IMR-90 (cell line): ENCODE results near the gene FAIM2. TPM values are rescaled to one million over a fixed set of nuclear protein-coding genes. Genes with fewer than 3 reads are reported as not detected.

Source experiments
- ATAC-seq: fragments of 200-7000 bp; cut with Tn5 transposase; 2 replicates; pipeline ENCODE4 v1.9.1; 2020; ENCODE audit warnings: low read depth, mild to moderate bottlenecking, moderate library complexity
- BruUV-seq: library from RNA; stranded (reverse); fragments of 400-500 nt; replicated peaks from 2 replicates; lab custom pipeline; 2021; lab: Mats Ljungman, UMichigan
- CTCF ChIA-PET: fragments of 300-600 bp; formaldehyde crosslinking; extraction: SDS; loops from one replicate; lab custom pipeline; 2021; ENCODE audit warnings: antibody characterized with exemption; lab: Yijun Ruan, JAX
- POLR2A ChIA-PET: fragments of 300-600 bp; sonication (Branson Sonifier 250); formaldehyde crosslinking; loops from one replicate; lab custom pipeline; 2022; ENCODE audit warnings: antibody characterized with exemption; ENCODE audit not compliant: unreplicated experiment; lab: Charles Lee
- DNase-seq: peaks from one replicate; pipeline ENCODE4 v3.0.0; 2013
- H2AFZ ChIP-seq: replicated peaks from 2 replicates; pipeline ENCODE3; 2013; ENCODE audit warnings: low read length, mild to moderate bottlenecking; ENCODE audit not compliant: poor library complexity
- H2AK5ac ChIP-seq: 2 replicates; pipeline ENCODE4 v1.6.1; 2013; ENCODE audit warnings: low read depth, low read length, inconsistent platforms
- H2AK9ac ChIP-seq: replicated peaks from 2 replicates; pipeline ENCODE3; 2013; ENCODE audit warnings: mild to moderate bottlenecking, low read depth, low read length, moderate library complexity; ENCODE audit not compliant: poor library complexity
- H2BK120ac ChIP-seq: 2 replicates; pipeline ENCODE4 v1.6.1; 2013; ENCODE audit warnings: low read depth, low read length, inconsistent platforms
- H2BK15ac ChIP-seq: 3 replicates; pipeline ENCODE4 v1.6.1; 2013; ENCODE audit warnings: low read depth, low read length, inconsistent platforms
- H2BK20ac ChIP-seq: 2 replicates; pipeline ENCODE4 v1.6.1; 2013; ENCODE audit warnings: low read depth, mild to moderate bottlenecking, inconsistent platforms, low read length, moderate library complexity
- H2BK5ac ChIP-seq: 2 replicates; pipeline ENCODE4 v1.6.1; 2013; ENCODE audit warnings: mild to moderate bottlenecking, low read depth, low read length, inconsistent platforms; ENCODE audit not compliant: poor library complexity, severe bottlenecking
- H3K14ac ChIP-seq: replicated peaks from 2 replicates; pipeline ENCODE4 v1.6.1; 2013; ENCODE audit warnings: low read depth, low read length, inconsistent platforms
- H3K18ac ChIP-seq: 2 replicates; pipeline ENCODE4 v1.6.1; 2013; ENCODE audit warnings: low read depth, low read length, control low read depth
- H3K23ac ChIP-seq: 2 replicates; pipeline ENCODE4 v1.6.1; 2013; ENCODE audit warnings: low read depth, low read length, inconsistent platforms
- H3K27ac ChIP-seq: 2 replicates; pipeline ENCODE4 v1.5.1; 2013; ENCODE audit warnings: mild to moderate bottlenecking, control low read depth, low read length; ENCODE audit not compliant: insufficient read depth
- H3K27me3 ChIP-seq: 2 replicates; pipeline ENCODE4 v1.6.1; 2013; ENCODE audit warnings: low read length; ENCODE audit not compliant: control insufficient read depth, insufficient read depth
- H3K36me3 ChIP-seq: 2 replicates; pipeline ENCODE4 v1.6.1; 2013; ENCODE audit warnings: low read length, mixed read lengths; ENCODE audit not compliant: control insufficient read depth, insufficient read depth
- H3K4ac ChIP-seq: 2 replicates; pipeline ENCODE4 v1.6.1; 2013; ENCODE audit warnings: low read depth, low read length, inconsistent platforms
- H3K4me1 ChIP-seq: 2 replicates; pipeline ENCODE4 v1.6.1; 2013; ENCODE audit warnings: low read length, mixed read lengths; ENCODE audit not compliant: control insufficient read depth, insufficient read depth
- H3K4me2 ChIP-seq: 2 replicates; pipeline ENCODE4 v1.6.1; 2013; ENCODE audit warnings: low read depth, mild to moderate bottlenecking, control low read depth, low read length, moderate library complexity
- H3K4me3 ChIP-seq: 2 replicates; pipeline ENCODE4 v1.5.1; 2013; ENCODE audit warnings: low read depth, mild to moderate bottlenecking, control low read depth, low read length, moderate library complexity; ENCODE audit not compliant: insufficient read depth
- H3K56ac ChIP-seq: 2 replicates; pipeline ENCODE4 v1.6.1; 2013; ENCODE audit warnings: low read length, inconsistent platforms; ENCODE audit not compliant: insufficient read depth; ENCODE audit errors: extremely low read depth
- H3K79me1 ChIP-seq, 2 experiments: 2 replicates each; pipeline ENCODE4 v1.6.1; 2013; ENCODE audit warnings: low read length in 2 of 2, inconsistent platforms in 1 of 2, low read depth in 1 of 2
- H3K9ac ChIP-seq: 2 replicates; pipeline ENCODE4 v1.6.1; 2013; ENCODE audit warnings: low read depth, low read length, control low read depth
- H3K9me1 ChIP-seq: 2 replicates; pipeline ENCODE4 v1.6.1; 2013; ENCODE audit warnings: low read length, inconsistent platforms; ENCODE audit not compliant: insufficient read depth
- H3K9me3 ChIP-seq: 2 replicates; pipeline ENCODE4 v1.6.1; 2013; ENCODE audit warnings: low read length; ENCODE audit not compliant: control insufficient read depth, insufficient read depth
- H4K20me1 ChIP-seq: 2 replicates; pipeline ENCODE4 v1.6.1; 2013; ENCODE audit warnings: low read length, inconsistent platforms; ENCODE audit not compliant: insufficient read depth
- H4K5ac ChIP-seq: 2 replicates; pipeline ENCODE4 v1.6.1; 2013; ENCODE audit warnings: mild to moderate bottlenecking, low read depth, low read length, control low read depth
- H4K8ac ChIP-seq, 2 experiments: 2 replicates each; pipeline ENCODE4 v1.6.1; 2013; ENCODE audit warnings: low read depth in 2 of 2, low read length in 2 of 2, control low read depth in 1 of 2, inconsistent platforms in 1 of 2
- H4K91ac ChIP-seq: 2 replicates; pipeline ENCODE4 v1.6.1; 2013; ENCODE audit warnings: low read depth, low read length, inconsistent platforms; ENCODE audit not compliant: insufficient read depth
- CEBPB ChIP-seq: IDR thresholded peaks from 2 replicates; pipeline ENCODE4 v1.6.1; 2012; ENCODE audit warnings: low read depth, low read length, improper control_type of control experiment
- MXI1 ChIP-seq: IDR thresholded peaks from 2 replicates; pipeline ENCODE4 v1.6.1; 2012; ENCODE audit warnings: low read depth, mild to moderate bottlenecking, low read length, moderate library complexity, borderline replicate concordance
- NFE2L2 ChIP-seq: fragments of 150-350 bp; IDR thresholded peaks from 2 replicates; pipeline ENCODE4 v1.6.1; 2016; ENCODE audit warnings: low read depth, mild to moderate bottlenecking, low read length
- RAD21 ChIP-seq: IDR thresholded peaks from 2 replicates; pipeline ENCODE4 v1.6.1; 2012; ENCODE audit warnings: low read length, improper control_type of control experiment
- SMC3 ChIP-seq: fragments of 150-350 bp; IDR thresholded peaks from 2 replicates; pipeline ENCODE4 v1.6.1; 2016; ENCODE audit warnings: low read depth, mild to moderate bottlenecking, antibody characterized with exemption, low read length, moderate library complexity
- WGBS, 2 experiments: methylation state at CpG; one replicate each; pipeline versions ENCODE4 v1.1.5 to v1.1.7; 2013; ENCODE audit warnings: missing lambda C conversion rate in 2 of 2; ENCODE audit not compliant: insufficient read length in 1 of 2; ENCODE audit errors: extremely low coverage in 2 of 2; 5-methylcytosine and 5-hydroxymethylcytosine counted together
- dilution Hi-C: fragments of 300-500 bp; cut with HindIII; formaldehyde crosslinking; loops from one replicate; pipeline ENCODE4 v1.14.3; 2018; ENCODE audit warnings: low sequenced_read_pairs; ENCODE audit not compliant: unreplicated experiment
- in situ Hi-C: fragments of 300-500 bp; cut with MboI; formaldehyde crosslinking; loops from 3 replicates; pipeline ENCODE4 v1.14.3; 2019; ENCODE audit warnings: low sequenced_read_pairs, inconsistent platforms, mixed read lengths
- intact Hi-C: fragments of 100-400 bp; cut with micrococcal nuclease; formaldehyde crosslinking; loops from 2 replicates; pipeline ENCODE4 v1.10.0; 2022
- polyA plus RNA-seq, 3 experiments: library from polyadenylated mRNA; depleted of rRNA; stranded (reverse); fragments of >200 nt; gene quantifications; 2 replicates each; pipeline ENCODE4 v1.2.3, GENCODE V29; 2012; ENCODE audit warnings: low replicate concordance in 1 of 3
- total RNA-seq: library from RNA; depleted of rRNA; stranded (reverse); fragments of >200 nt; gene quantifications from 2 replicates; pipeline ENCODE4 v1.2.3, GENCODE V29; 2012
- TF ChIP-seq, protein P1 (sequence below): conservative IDR thresholded peaks from 2 replicates; pipeline ENCODE4 v1.5.1; 2012; ENCODE audit warnings: mild to moderate bottlenecking, low read depth, low read length, improper control_type of control experiment

The FAIM2 gene
- total and polyA plus RNA-seq, 2 of the 4 experiments (the other 2 are of a cell fraction): 0.72 to 5.3 TPM

DNA sequence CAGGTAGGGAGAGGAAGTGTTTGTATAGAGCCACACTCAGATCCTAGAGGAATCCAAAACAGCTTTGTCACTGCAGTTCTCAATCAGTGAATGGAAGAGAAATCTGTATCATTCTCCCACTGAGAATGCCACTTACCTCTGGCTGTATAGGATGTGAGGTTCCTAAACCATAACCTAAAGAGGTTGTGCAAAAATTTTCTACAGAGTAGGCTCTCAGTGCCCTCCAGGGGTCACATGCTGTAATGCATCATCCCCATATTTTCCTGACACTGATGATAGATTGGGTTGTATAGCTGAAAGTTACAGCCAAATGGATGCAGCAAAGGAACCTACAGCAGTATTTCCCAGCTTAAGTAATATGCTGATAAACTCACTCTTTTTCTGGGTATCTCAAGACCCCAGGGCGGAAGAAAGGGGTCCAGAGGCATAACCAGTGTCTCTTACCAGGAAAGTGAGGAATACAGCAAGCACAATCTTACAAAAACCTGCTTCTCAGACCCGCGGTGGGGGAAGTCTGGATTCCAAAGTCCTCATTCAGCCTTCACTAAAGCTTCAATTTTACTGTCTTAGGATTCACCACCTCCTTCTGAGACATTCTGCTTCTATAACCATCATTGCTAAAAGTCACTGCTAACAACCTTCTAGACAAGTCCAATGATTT is 64.6 kb downstream of the FAIM2 start:
- no peak overlapping the region for H3K18ac ChIP-seq
- no peak overlapping the region for H2AK5ac ChIP-seq
- no peak overlapping the region for H3K9ac ChIP-seq
- intact Hi-C loops: loop anchor here (1.0 kb wide), 1 partner anchor 63 kb away; no protein-coding TSS in a partner anchor
- no peaks in the 10 kb centered on the region for H3K9me3 ChIP-seq
- ChIA-PET POLR2A (no interaction called here), CTCF (interaction anchor here (1.2 to 2.5 kb wide), 3 partner anchors 13 to 72 kb away, joined by 3 to 13 read pairs (median 3); no protein-coding TSS in a partner anchor)
- H3K4me3 ChIP-seq: no peak overlapping the region
- BruUV-seq: no TSS peak
- peaks cover 3% of the 10 kb centered on the region; the same call in 1 of the 2 replicates for H3K9me1 ChIP-seq
- in situ Hi-C loops: loop anchor here (5.0 kb wide), 1 partner anchor 62 kb away; no protein-coding TSS in a partner anchor
- TF ChIP-seq, protein P1, sequence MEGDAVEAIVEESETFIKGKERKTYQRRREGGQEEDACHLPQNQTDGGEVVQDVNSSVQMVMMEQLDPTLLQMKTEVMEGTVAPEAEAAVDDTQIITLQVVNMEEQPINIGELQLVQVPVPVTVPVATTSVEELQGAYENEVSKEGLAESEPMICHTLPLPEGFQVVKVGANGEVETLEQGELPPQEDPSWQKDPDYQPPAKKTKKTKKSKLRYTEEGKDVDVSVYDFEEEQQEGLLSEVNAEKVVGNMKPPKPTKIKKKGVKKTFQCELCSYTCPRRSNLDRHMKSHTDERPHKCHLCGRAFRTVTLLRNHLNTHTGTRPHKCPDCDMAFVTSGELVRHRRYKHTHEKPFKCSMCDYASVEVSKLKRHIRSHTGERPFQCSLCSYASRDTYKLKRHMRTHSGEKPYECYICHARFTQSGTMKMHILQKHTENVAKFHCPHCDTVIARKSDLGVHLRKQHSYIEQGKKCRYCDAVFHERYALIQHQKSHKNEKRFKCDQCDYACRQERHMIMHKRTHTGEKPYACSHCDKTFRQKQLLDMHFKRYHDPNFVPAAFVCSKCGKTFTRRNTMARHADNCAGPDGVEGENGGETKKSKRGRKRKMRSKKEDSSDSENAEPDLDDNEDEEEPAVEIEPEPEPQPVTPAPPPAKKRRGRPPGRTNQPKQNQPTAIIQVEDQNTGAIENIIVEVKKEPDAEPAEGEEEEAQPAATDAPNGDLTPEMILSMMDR: peak; percentile 70
- TF ChIP-seq SMC3 (peak; percentile 83), MXI1 (no peak), NFE2L2 (no peak), CEBPB (peak; percentile 45; the same call in 1 of the 2 replicates), RAD21 (peak; percentile 81)
- dilution Hi-C loops: no loop called here
- no peaks in the 10 kb centered on the region for H4K20me1 ChIP-seq
- H3K23ac ChIP-seq: no peak overlapping the region; the same call in 1 of the 2 replicates
- no peak overlapping the region for H4K91ac ChIP-seq
- H2BK15ac ChIP-seq: no peak overlapping the region
- no peak overlapping the region for H3K4me2 ChIP-seq
- ATAC-seq (peak; percentile 33), DNase-seq (peak; percentile 35)
- H3K14ac ChIP-seq: no peak overlapping the region
- peaks cover 2% of the 10 kb centered on the region; the same call in 1 of the 2 replicates for H3K36me3 ChIP-seq
- no peak overlapping the region for H4K8ac ChIP-seq
- peak overlapping the region; percentile 58 for H2AK9ac ChIP-seq
- no peak overlapping the region for H3K27ac ChIP-seq
- 70% methylated on average over 3 of the region's 3 CpGs; no CpG with 5 or more reads in 1 of the 2 experiments for WGBS, 2 experiments
- H3K4ac ChIP-seq: no peak overlapping the region
- no peak overlapping the region for H3K56ac ChIP-seq
- no peaks in the 10 kb centered on the region for H3K27me3 ChIP-seq
- H2BK5ac ChIP-seq: no peak overlapping the region
- no peak overlapping the region for H2BK120ac ChIP-seq
- no peak overlapping the region for H2AFZ ChIP-seq
- no peak overlapping the region for H2BK20ac ChIP-seq
- peaks cover 6 to 39% of the 10 kb centered on the region in 2 experiments; a peak in 3 of 4 replicates for H3K79me1 ChIP-seq
- no peak overlapping the region for H4K5ac ChIP-seq
- H3K4me1 ChIP-seq: peaks cover 5% of the 10 kb centered on the region
